ENCODE measurements around the gene ALMS1.
"Not testable (repeated sequence)": the region's sequence is repeated elsewhere in the genome, so short reads cannot be mapped to it uniquely, and the experiment has no call there.

DNA sequence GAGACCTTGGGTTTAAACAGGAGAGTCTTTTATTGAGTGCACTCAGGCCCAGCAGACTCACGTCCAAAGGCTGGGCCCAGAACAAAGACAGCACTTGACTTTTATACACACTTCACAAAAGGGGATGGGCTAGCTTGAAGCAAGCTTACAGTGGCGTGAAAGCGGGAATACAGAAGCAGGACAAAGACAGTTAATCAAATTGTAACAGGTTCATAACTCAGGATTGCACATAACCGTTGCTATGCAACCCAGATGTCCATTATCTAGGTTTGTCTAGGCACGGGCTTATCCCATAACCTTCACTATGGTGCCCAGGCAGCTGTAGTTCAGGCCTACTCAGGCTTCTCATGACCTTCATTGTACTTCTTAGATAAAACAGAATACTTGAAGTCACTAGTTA is 175.2 kb downstream of the ALMS1 start:
- TF ChIP-seq, protein P1, sequence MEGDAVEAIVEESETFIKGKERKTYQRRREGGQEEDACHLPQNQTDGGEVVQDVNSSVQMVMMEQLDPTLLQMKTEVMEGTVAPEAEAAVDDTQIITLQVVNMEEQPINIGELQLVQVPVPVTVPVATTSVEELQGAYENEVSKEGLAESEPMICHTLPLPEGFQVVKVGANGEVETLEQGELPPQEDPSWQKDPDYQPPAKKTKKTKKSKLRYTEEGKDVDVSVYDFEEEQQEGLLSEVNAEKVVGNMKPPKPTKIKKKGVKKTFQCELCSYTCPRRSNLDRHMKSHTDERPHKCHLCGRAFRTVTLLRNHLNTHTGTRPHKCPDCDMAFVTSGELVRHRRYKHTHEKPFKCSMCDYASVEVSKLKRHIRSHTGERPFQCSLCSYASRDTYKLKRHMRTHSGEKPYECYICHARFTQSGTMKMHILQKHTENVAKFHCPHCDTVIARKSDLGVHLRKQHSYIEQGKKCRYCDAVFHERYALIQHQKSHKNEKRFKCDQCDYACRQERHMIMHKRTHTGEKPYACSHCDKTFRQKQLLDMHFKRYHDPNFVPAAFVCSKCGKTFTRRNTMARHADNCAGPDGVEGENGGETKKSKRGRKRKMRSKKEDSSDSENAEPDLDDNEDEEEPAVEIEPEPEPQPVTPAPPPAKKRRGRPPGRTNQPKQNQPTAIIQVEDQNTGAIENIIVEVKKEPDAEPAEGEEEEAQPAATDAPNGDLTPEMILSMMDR (conservative IDR thresholded peaks at IDR 0.05): not testable (repeated sequence)
- TF ChIP-seq ZFX (IDR thresholded peaks at IDR 0.05): not testable (repeated sequence)
